ENCODE measurements around the gene MIEF1.

DNA sequence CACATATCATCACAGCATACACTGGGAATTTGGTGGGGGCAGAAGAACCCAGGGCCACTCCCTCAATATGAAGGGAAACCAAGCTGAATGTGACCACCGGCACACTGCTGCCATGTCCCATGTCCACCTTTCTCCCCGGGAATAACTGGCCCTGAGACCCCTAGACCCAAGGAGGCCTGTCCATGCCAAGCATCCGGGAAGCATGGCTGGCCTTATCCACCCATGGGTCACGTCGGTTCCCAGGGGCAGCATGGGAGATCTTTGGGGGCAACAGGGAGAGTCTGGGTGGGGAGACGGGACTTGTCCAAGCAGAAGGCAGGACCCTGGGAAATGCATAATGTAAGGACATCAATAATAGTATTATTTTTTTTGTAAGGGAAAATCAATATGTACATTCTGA is 10.4 kb upstream of the MIEF1 start:
- TF ChIP-seq, protein P1, sequence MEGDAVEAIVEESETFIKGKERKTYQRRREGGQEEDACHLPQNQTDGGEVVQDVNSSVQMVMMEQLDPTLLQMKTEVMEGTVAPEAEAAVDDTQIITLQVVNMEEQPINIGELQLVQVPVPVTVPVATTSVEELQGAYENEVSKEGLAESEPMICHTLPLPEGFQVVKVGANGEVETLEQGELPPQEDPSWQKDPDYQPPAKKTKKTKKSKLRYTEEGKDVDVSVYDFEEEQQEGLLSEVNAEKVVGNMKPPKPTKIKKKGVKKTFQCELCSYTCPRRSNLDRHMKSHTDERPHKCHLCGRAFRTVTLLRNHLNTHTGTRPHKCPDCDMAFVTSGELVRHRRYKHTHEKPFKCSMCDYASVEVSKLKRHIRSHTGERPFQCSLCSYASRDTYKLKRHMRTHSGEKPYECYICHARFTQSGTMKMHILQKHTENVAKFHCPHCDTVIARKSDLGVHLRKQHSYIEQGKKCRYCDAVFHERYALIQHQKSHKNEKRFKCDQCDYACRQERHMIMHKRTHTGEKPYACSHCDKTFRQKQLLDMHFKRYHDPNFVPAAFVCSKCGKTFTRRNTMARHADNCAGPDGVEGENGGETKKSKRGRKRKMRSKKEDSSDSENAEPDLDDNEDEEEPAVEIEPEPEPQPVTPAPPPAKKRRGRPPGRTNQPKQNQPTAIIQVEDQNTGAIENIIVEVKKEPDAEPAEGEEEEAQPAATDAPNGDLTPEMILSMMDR (IDR thresholded peaks at IDR 0.05; ENCODE audit: low read length): no peak
- no peak for TF ChIP-seq EZH2 (IDR thresholded peaks at IDR 0.05; ENCODE audit: borderline replicate concordance, low read length)

All from OCI-LY1 (cell line).